GM12864 (cell line): ENCODE data around the gene TCTN2.
A peak's percentile ranks its signal among the peaks of the same experiment; 100 is the strongest.

Experiments
- DNase-seq: peaks from one replicate; pipeline ENCODE4 v3.0.0-alpha.2; 2011; ENCODE audit warnings: low read depth
- H3K4me3 ChIP-seq: 2 replicates; pipeline ENCODE4 v1.5.1; 2011; ENCODE audit warnings: mild to moderate bottlenecking, low read depth, low read length, control low read depth
- TF ChIP-seq, protein P1 (sequence below): IDR thresholded peaks from 2 replicates; pipeline ENCODE4 v1.5.1; 2011; ENCODE audit warnings: low read depth, mild to moderate bottlenecking, moderate library complexity, low read length, control low read depth, inconsistent platforms; ENCODE audit errors: missing control alignments

The TCTN2 gene

DNA sequence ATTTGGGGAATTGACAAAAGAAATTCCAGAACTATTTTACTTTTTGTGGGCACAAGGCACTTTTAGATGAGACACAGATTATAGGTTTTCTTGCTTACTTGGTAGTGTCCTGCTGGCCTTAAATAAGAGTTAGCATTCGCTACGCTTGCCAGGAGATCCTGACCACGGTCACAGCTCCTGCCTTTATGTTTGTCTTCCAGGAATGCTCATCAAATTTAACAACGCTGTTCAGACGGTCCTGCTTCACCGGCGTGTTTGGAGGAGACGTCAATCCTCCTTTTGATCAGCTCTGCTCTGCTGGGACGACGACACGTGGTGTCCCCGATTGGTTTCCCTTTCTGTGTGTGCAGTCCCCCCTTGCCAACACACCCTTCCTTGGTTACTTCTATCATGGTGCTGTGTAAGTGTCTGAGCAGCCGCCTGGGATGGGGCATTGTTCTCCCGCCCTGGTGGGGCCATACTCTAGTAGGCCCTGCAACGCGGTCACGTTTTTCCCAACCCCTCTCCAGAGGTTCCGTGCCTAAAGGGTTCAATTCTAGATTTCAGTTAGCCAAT is 15.8 kb downstream of the TCTN2 start:
- no peak for DNase-seq
- TF ChIP-seq, protein P1, sequence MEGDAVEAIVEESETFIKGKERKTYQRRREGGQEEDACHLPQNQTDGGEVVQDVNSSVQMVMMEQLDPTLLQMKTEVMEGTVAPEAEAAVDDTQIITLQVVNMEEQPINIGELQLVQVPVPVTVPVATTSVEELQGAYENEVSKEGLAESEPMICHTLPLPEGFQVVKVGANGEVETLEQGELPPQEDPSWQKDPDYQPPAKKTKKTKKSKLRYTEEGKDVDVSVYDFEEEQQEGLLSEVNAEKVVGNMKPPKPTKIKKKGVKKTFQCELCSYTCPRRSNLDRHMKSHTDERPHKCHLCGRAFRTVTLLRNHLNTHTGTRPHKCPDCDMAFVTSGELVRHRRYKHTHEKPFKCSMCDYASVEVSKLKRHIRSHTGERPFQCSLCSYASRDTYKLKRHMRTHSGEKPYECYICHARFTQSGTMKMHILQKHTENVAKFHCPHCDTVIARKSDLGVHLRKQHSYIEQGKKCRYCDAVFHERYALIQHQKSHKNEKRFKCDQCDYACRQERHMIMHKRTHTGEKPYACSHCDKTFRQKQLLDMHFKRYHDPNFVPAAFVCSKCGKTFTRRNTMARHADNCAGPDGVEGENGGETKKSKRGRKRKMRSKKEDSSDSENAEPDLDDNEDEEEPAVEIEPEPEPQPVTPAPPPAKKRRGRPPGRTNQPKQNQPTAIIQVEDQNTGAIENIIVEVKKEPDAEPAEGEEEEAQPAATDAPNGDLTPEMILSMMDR: no peak
- H3K4me3 ChIP-seq: no peak overlapping the region

DNA sequence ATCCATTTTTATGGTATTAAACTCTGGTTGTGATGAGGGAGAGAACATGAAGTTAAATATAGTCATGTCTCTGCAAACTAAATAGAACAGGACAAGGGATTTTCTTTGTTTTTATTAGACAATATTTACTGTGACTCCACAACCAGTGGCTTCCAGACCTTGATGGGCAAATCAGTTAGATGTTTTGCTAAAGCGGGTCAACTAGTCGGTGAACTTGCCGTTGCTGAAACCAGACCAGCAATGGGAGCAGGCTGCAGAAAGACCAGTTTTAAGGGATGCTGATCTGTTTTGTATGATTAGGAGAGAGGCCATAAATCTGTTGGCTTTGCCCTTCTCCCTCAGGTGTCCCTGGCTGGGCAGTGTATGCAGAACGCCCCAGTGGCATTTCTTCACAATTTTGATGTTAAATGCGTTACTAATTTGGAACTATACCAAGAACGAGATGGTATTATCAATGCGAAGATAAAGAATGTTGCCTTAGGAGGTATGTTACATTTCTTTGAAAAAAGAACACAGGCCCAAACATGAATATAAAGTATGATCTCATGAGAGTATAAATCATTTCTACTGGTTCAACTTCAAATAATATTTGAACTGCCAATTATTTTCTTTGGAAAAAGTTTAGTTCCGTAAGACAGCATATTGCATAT is 19.4 kb downstream of the TCTN2 start:
- TF ChIP-seq, protein P1: no peak
- no peak overlapping the region for H3K4me3 ChIP-seq
- no peak for DNase-seq

DNA sequence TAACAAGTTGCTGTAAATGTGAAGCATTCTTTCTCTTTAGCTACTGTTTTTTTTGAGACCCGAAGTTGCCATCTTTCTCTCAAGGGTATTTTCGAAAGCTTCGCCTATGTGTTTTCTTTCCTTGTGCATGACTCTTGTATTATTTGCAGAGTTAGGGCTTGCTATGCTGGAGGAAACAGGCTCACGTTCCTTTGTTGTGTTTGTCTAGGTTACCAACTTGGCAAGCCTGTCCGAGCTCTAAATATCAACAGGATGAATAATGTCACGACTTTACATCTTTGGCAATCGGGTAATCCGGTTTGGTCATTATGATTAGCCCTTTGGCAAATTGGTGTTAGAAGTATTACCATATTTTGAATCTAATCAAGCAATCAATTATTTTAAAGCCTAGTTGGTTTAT is 25.3 kb downstream of the TCTN2 start:
- no peak for DNase-seq
- no peak overlapping the region for H3K4me3 ChIP-seq
- TF ChIP-seq, protein P1: no peak

DNA sequence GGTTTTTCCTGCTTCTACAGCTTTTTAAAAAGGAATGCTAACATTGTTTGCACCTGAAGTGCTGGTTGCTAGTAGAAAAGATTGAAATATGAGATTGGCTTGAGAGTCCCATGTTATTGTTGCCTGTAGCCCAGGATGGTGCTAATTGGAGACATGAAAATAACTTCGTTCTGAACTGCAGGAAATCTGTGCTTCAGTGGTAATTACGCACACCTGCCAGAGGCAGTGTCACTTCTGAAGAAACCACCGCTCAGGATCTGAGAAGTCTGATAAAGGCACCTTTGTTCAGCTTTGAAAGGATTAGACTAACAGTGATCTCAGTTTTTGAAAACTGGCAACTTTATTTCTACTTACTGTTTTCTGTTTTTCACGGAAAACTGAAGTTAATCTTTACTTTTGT is 25.7 kb downstream of the TCTN2 start:
- no peak for DNase-seq
- TF ChIP-seq, protein P1: no peak
- no peak overlapping the region for H3K4me3 ChIP-seq

DNA sequence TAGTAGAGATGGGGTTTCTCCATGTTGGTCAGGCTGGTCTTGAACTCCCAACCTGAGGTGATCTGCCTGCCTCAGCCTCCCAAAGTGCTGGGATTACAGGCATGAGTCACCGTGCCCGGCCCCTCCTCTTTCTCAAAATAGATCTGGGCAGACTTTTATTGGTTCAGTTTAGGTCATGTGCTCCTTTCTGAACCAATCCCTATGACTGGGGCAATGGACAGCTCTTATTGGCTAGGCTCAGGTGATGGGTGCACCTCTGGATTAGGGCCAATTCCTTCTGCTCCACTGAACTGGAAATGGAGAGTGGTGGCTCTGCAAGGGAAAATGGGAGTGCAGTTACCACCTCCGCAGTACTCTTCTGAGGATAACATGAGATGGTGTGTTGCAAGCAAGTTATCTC is 35.0 kb downstream of the TCTN2 start:
- no peak for DNase-seq
- no peak overlapping the region for H3K4me3 ChIP-seq
- TF ChIP-seq, protein P1: no peak

DNA sequence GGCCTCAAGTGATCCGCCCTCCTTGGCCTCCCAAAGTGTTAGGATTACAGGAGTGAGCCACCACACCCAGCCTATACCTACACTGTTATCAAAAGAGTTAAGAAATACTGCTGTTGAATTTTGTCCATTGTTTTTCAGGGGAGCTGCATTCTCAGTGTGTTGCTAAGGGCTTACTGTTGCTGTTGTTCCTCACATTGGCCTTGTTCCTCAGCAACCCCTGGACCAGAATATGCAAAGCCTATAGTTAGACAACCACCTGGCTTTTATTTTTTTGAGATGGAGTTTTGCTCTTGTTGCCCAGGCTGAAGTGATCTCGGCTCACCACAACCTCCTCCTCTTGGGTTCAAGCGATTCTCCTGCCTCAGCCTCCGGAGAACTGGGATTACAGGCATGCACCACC is 36.6 kb downstream of the TCTN2 start:
- TF ChIP-seq, protein P1: no peak
- DNase-seq: no peak
- H3K4me3 ChIP-seq: no peak overlapping the region

DNA sequence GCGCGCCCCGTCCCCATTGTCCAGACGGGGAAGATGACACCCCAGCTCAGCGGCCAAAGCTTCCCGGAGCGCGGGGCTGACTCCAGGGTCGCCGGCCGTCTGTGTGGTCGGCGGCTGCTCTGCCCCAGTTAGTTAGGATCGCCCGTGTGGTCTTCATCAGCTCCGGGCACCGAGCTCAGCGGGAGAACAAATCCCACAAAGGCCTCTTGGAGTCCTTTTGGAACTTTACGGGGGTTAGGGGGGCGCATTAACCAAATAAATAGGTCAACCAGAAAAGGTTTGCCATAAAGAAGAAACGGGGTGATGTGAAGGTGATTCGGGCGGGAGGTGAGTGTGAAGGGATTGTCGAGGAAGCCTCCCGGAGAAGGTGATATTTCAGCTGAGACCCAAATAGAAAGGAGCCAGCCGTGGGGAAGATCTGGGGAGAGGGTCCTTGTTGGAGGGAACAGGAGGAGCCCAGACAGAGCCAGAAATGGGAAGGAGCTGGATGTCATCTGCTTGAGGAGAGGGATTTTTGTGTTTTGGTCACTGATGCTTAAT is 41.9 kb downstream of the TCTN2 start:
- TF ChIP-seq, protein P1: no peak
- H3K4me3 ChIP-seq: peak overlapping the region; percentile 99
- DNase-seq: no peak
